ENCODE measurements around the gene EIF4E3. TPM values are rescaled to one million over a fixed set of nuclear protein-coding genes. Genes with fewer than 3 reads are reported as not detected.

EIF4E3 gene
- total and polyA plus RNA-seq, 10 of the 15 experiments (the other 5 are each of a cell fraction or from before 2014, with no cell fraction given), result 0.05 to 0.38 (median 0.16) TPM; not detected in 1

- ATAC-seq, result no peak
- no peak overlapping the region for H3K4me3 ChIP-seq
- intact Hi-C loops (cut with micrococcal nuclease; ENCODE audit: unreplicated experiment), result no loop called here
- H3K4me2 ChIP-seq (ENCODE audit: control insufficient read depth, insufficient read depth), result no peak overlapping the region
- in situ Hi-C loops (cut with MboI), result no loop called here
- H3K4me1 ChIP-seq (ENCODE audit: control insufficient read depth, insufficient read depth, low read length), result no peaks in the 10 kb centered on the region
- ChIA-PET SMC1A (ENCODE audit: uncharacterized antibody, unreplicated experiment) (no interaction called here), CTCF (interaction anchor here (4.6 kb wide), 1 partner anchor 12 kb away, joined by 18 read pairs; no protein-coding TSS in a partner anchor), RAD21 (ENCODE audit: unreplicated experiment) (no interaction called here), POLR2A (no interaction called here)
- no peak overlapping the region for H3K27ac ChIP-seq (ENCODE audit: control insufficient read depth, insufficient read depth)
- H3K9me3 ChIP-seq (replicated peaks; ENCODE audit: control insufficient read depth, insufficient read depth, low read length), result no peaks in the 10 kb centered on the region
- no peak overlapping the region for H2AFZ ChIP-seq (ENCODE audit: control insufficient read depth, low read depth, low read length)
- FAIRE-seq, result no peak
- H3K79me2 ChIP-seq (ENCODE audit: control insufficient read depth, insufficient read depth, low read length), result no peaks in the 10 kb centered on the region
- H3K27me3 ChIP-seq (replicated peaks in 1 of 2; ENCODE audit: control insufficient read depth in 2 of 2, insufficient read depth in 2 of 2, low read length in 1 of 2), result peaks cover 0 to 1% of the 10 kb centered on the region in 2 experiments; a peak in 2 of 4 replicates
- H4K20me1 ChIP-seq (ENCODE audit: control insufficient read depth, insufficient read depth), result no peaks in the 10 kb centered on the region
- no peaks in the 10 kb centered on the region for H3K36me3 ChIP-seq (ENCODE audit: control insufficient read depth in 2 of 2, insufficient read depth in 2 of 2, low read length in 1 of 2)
- DNase-seq (ENCODE audit: low read depth, low spot score), result no peak
- no peak overlapping the region for H3K9ac ChIP-seq (ENCODE audit: control insufficient read depth, insufficient read depth, low read length)
- no peak for TF ChIP-seq TCF3 (IDR thresholded peaks at IDR 0.05; ENCODE audit: borderline replicate concordance, insufficient read depth, low read depth, low read length)
- TF ChIP-seq ASH2L (IDR thresholded peaks at IDR 0.05; ENCODE audit: borderline replicate concordance, low read depth), result no peak
- TF ChIP-seq PBX3 (IDR thresholded peaks at IDR 0.05; ENCODE audit: insufficient replicate concordance, low read depth, low read length), result no peak
- no peak for TF ChIP-seq FOS (IDR thresholded peaks at IDR 0.05; ENCODE audit: borderline replicate concordance, extremely low read depth, insufficient read length)
- TF ChIP-seq EGR1 (IDR thresholded peaks at IDR 0.05; ENCODE audit: borderline replicate concordance in 1 of 2, low read depth in 2 of 2, low read length in 2 of 2), result no peak
- no peak for TF ChIP-seq HCFC1 (IDR thresholded peaks at IDR 0.05; ENCODE audit: low read length)
- no peak for TF ChIP-seq RAD21 (IDR thresholded peaks at IDR 0.05; ENCODE audit: insufficient read depth, low read depth, low read length)
- no peak for TF ChIP-seq RFX5 (IDR thresholded peaks at IDR 0.05; ENCODE audit: low read depth, low read length)
- no peak for TF ChIP-seq BCLAF1 (IDR thresholded peaks at IDR 0.05)
- TF ChIP-seq YBX1 (IDR thresholded peaks at IDR 0.05), result no peak
- WGBS (ENCODE audit: insufficient coverage, insufficient replicate concordance, low lambda C conversion rate, missing lambda C conversion rate), result 49% methylated on average over 8 of the region's 8 CpGs
- BruUV-seq (replicated peaks), result no TSS peak
These were observed 31.6 kb downstream of the EIF4E3 start for GRCh38 chr3:71693641-71694040.

Data from GM12878 (cell line).